HG03280 (cell line): ENCODE results near the gene SDC1.
"Not testable (repeated sequence)": the region's sequence is repeated elsewhere in the genome, so short reads cannot be mapped to it uniquely, and the experiment has no call there.

Experiments used
- ATAC-seq: cut with Tn5 transposase; IDR thresholded peaks from one replicate; pipeline ENCODE4 v1.9.1; 2021; ENCODE audit warnings: mild to moderate bottlenecking, moderate library complexity; ENCODE audit not compliant: unreplicated experiment

Gene SDC1, protein sequence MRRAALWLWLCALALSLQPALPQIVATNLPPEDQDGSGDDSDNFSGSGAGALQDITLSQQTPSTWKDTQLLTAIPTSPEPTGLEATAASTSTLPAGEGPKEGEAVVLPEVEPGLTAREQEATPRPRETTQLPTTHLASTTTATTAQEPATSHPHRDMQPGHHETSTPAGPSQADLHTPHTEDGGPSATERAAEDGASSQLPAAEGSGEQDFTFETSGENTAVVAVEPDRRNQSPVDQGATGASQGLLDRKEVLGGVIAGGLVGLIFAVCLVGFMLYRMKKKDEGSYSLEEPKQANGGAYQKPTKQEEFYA

DNA sequence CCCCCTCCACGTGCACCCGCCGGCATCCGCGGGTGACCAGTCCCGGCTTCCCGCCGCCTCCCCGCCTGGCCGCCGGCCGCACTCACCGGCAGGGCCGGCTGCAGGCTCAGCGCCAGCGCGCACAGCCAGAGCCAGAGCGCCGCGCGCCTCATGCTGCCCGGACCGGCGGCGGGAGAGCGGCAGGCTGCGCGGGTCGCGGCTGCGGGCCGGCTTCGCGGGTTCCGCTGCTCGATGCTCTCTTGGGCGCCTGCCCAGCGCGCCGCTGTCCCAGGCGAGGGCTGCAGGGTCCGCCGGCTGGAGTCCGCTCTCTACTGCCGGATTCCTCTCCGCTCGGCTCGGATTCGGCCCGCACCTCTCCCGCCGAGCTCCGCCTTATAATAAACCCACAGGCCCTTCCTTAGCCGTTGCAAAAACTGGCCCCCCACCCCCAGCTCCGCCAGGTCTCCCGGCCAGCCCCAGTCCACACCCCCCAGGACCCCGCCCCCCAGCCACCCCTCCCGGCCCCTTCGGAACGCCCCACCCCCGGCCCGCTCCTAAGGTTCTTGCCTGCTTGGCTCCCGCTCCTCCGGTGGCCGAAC is at the start of gene SDC1:
Gene SDC1 (minus strand): TSS at position 415 of the 578 bp plus-strand sequence. CDS start 263 bp downstream, at position 152.
- ATAC-seq, result peak; percentile 33

DNA sequence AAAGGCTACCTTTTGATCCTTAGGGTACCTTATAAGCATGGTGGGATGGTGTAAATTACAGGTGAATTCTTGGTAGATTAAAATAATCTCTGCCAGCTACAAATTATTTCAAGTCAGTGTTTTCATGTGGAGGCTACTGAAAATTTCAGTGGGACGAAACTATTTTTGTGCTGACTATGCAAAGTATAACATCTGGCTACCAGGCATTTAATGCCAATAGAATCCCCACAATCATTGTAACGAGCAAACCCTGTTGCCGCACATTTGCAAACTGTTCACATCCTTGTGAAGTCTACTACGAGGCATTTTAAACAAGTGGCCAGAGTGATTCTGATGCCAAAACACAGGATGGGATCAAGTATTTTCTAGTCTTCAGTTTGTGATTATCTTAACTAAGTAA is 48.1 kb upstream of the SDC1 start:
- no peak for ATAC-seq

- ATAC-seq, result not testable (repeated sequence)
Measured at GRCh38 chr2:20268317-20268716, 43.4 kb upstream of the SDC1 start.

- ATAC-seq, result no peak
Measured at GRCh38 chr2:20267529-20267928, 42.6 kb upstream of the SDC1 start.

DNA sequence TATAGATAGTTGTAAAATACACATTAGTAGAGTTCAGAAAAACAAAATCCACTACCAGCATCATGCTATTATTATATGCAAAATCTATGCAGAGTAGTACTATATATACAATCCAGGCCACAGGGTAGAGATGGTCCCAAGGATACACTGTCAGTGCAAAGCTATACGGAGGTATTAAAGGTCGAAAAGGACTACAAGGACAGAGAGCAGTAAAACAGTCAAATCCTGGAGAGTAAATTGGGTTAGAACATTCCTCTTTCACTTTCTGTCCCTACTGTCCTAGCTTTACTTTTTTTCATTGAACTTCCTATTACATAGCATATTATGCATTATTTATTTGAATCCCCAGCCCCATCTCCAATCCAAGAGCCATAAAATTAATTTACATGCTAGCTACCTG is 39.7 kb upstream of the SDC1 start:
- ATAC-seq, result no peak

DNA sequence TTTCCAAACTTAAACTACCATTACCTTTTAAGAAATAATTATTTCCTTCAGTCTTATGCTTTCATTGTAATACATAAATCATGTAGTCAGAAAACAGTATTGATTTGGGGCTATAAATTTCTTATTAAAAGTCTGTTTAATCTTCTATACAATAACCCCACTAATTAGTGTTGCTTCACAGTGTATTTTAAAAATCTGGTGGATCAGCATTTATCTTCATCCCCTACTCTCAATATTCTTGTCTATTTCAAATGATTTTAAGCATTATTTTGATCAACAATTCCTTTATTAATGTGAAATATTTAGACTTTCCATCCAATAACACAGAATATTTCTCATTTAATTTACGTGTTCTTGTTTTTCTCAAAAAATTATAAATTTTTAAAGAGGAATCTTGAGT is 32.5 kb upstream of the SDC1 start:
- no peak for ATAC-seq

GRCh38 chr2:20254731-20255130 is 29.8 kb upstream of the SDC1 start:
- ATAC-seq, result no peak

GRCh38 chr2:20250436-20250835 is 25.5 kb upstream of the SDC1 start:
- no peak for ATAC-seq

GRCh38 chr2:20249170-20249569 is 24.2 kb upstream of the SDC1 start:
- ATAC-seq, result no peak

GRCh38 chr2:20247084-20247483 is 22.2 kb upstream of the SDC1 start:
- ATAC-seq, result no peak

DNA sequence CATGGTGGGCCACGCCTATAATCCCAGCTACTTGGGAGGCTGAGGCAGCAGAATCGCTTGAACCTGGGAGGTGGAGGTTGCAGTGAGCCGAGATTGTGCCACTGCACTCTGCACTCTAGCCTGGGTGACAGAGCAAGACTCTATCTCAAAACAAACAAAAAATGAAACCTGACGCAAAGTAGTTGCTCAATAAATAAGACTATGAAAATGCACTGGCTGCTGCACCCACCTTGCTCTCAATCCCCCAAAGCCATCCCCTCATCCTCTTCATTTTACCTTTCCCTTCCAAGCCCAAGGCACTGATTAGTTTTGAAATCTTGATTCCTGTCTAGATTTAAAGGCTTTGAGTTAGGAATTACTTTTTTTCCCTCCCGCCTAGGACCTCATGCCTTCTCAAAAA is 18.7 kb upstream of the SDC1 start:
- not testable (repeated sequence) for ATAC-seq

DNA sequence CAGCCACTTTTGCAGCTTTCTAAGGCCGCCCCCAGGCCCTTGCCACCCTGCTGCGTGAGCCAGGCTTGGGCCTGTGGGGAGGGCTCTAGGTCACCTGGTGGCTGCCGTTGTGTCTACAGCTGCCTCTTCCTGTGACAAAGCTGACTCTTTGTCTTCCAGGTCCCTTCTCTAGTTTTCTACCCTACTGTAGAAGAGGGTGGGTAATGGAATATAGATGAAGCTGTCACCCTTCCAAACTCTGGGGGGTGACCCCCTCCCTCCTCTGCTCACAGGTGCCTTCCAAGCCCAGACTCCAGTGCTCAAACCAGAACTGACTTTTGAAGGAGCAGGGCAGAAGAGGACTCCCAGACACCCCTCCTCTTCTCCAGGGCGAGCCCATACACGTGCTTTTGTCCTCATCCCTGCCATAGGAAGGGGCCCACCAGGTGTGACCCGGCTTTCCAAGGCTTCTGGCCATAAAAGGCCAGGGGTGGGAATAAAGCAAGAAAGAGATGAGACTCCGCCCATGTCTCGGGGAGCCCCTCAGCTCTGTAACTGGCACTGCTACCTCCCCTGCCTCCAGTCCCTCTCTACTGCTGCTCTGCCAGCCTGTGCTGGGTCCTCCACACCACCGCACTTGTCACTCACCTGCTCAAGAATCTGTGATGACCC is 17.9 kb upstream of the SDC1 start:
- no peak for ATAC-seq

- ATAC-seq, result no peak
Measured at GRCh38 chr2:20241973-20242726, 17.2 kb upstream of the SDC1 start.

DNA sequence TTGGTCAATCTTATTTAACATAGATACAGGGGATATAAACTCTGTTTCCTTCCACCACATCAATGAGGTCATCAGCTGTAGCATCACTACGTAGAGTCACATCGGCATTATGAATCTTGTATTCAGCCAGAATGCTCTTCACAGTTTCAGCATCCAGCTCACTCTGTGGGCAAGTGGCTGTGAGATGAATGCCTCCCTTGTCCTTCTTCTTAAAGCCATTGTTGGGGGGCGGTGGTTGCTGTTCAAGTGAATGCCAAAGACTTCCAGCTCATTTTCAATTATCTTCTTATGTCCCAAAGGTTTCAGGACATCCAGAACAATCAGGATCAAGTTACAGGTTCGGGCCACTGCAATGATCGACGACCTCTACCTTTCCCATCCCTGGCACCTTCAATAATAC is 15.4 kb upstream of the SDC1 start:
- ATAC-seq, result not testable (repeated sequence)

DNA sequence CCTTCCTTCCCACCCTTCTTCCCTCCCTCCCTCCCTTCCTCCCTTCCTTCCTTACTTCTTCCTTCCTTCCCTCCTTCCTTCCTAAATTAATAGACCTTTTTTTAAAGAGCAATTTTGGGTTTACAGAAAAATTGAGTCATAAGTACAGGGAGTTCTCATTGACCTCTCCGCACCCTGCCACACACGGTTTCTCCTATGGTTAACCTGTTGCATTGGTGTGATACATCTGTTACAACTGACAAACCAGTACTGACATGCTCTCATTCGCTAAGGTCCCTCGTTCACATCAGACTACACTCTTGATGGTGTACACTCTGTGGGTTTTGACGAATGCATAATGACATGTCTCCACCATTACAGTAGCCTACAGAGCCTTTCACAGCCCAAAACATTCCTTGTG is 11.6 kb upstream of the SDC1 start:
- no peak for ATAC-seq

- ATAC-seq, result no peak
Measured at GRCh38 chr2:20235655-20236305, 10.8 kb upstream of the SDC1 start.

- ATAC-seq, result not testable (repeated sequence)
Measured at GRCh38 chr2:20234597-20234996, 9.7 kb upstream of the SDC1 start.

DNA sequence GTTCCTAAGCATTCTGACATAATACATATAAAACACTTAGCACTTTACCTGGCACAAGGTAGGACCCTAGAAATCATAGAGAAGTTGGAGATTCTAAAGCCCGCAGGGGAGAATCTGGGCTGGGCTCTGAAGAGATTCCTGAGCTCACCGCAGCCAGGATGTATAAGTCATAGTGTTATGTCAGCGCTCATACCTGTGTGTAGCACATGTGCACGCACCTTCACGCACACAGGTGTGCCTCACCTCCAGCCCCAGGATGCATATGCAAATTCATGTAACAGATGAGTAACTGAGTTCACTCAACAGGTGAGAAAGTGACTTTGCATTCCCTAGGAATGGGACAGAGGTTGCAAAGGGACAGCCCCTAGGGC is 7.9 kb upstream of the SDC1 start:
- no peak for ATAC-seq

DNA sequence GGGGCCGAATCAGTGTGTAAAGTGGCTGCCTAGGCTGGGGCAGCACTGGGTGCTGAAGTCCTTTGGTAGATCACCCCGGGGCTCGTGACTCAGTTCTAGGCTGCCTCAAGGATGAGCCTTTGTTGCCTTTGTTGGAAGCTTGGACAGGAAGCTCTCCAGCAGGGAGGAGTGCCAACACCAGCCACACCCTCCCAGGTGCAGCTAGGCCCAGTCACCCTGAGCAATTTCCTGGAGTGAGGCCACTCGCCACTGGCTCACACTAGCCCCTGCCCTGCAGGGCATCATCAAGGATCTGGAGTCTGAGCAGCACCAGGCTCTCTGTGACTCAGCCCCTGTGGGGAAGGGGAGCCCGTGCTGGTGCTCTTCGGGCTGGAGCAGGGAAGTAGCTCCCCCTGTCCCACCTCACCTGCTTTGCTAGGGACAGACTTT is 6.7 kb upstream of the SDC1 start:
- no peak for ATAC-seq

DNA sequence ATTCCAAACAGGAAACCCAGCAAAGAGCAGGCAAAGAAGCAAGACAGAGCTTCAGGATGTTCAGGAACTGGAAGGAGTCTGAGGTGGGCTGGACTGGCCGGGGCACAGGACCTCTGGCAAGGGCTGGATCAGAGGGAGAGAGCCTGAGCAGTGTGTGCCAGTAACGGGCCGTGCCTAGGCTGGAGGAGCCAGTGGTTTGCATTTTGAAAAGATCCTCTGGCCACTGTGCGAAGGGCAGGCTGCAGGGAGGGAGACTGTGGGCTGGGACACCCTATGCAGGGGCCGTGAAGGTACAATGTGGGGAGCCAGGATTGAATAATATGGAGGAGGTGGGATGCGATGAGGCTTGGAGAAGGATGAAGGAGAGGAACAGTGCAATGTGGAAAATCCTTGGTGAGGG is 6.2 kb upstream of the SDC1 start:
- ATAC-seq, result no peak

GRCh38 chr2:20230114-20230425 is 5.1 kb upstream of the SDC1 start:
- ATAC-seq, result no peak
